WTC11 (cell line): Measurements from ENCODE around the gene CBFA2T2. TPM values are rescaled to one million over a fixed set of nuclear protein-coding genes. Genes with fewer than 3 reads are reported as not detected.

Experiments used
- ATAC-seq: fragments of 200-7000 bp; cut with Tn5 transposase; 2 replicates; pipeline ENCODE4 v1.10.0; 2021; ENCODE audit warnings: mild to moderate bottlenecking, moderate library complexity
- CTCF ChIA-PET: fragments of 300-600 bp; sonication (Branson Sonifier 250); formaldehyde crosslinking; loops from one replicate; lab custom pipeline; 2021; ENCODE audit warnings: antibody characterized with exemption; lab: Charles Lee
- POLR2A ChIA-PET: fragments of 350-600 bp; sonication (Branson Sonifier 250); formaldehyde crosslinking; loops from one replicate; lab custom pipeline; 2021; ENCODE audit warnings: antibody characterized with exemption; lab: Charles Lee
- DNase-seq: peaks from one replicate; pipeline ENCODE4 v3.0.0; 2021; ENCODE audit warnings: low spot score
- H3K27ac Mint-ChIP-seq: 2 replicates; pipeline ENCODE4 v1.8.0; 2021; ENCODE audit warnings: mixed read lengths
- H3K27me3 Mint-ChIP-seq: 2 replicates; pipeline ENCODE4 v1.8.0; 2021; ENCODE audit warnings: low read depth, mild to moderate bottlenecking, moderate library complexity, mixed read lengths
- H3K36me3 Mint-ChIP-seq: 2 replicates; pipeline ENCODE4 v1.8.0; 2021; ENCODE audit warnings: mixed read lengths
- H3K4me1 Mint-ChIP-seq: 2 replicates; pipeline ENCODE4 v1.8.0; 2022; ENCODE audit warnings: mixed read lengths
- H3K4me3 Mint-ChIP-seq: 2 replicates; pipeline ENCODE4 v1.8.0; 2021; ENCODE audit warnings: mild to moderate bottlenecking, moderate library complexity, mixed read lengths
- H3K9me3 Mint-ChIP-seq: 2 replicates; pipeline ENCODE4 v1.8.0; 2021; ENCODE audit warnings: mixed read lengths
- ATF6 ChIP-seq: sonication (generic); formaldehyde crosslinking; IDR thresholded peaks from 2 replicates; pipeline ENCODE4 v1.8.1; 2023; ENCODE audit warnings: mild to moderate bottlenecking, missing genetic modification reagents
- JAZF1 ChIP-seq: fragments of 250-450 bp; sonication (Bioruptor Pico); IDR thresholded peaks from 2 replicates; pipeline ENCODE4 v1.9.0; 2021; ENCODE audit warnings: moderate library complexity, mild to moderate bottlenecking, inconsistent platforms
- KAT7 ChIP-seq: sonication (generic); formaldehyde crosslinking; IDR thresholded peaks from 2 replicates; pipeline ENCODE4 v1.8.1; 2023; ENCODE audit warnings: missing genetic modification reagents, mild to moderate bottlenecking, borderline replicate concordance
- MLX ChIP-seq: sonication (generic); formaldehyde crosslinking; IDR thresholded peaks from 2 replicates; pipeline ENCODE4 v1.8.1; 2023; ENCODE audit warnings: mild to moderate bottlenecking, missing genetic modification reagents, moderate library complexity
- MXD4 ChIP-seq: fragments of 250-450 bp; sonication (Bioruptor Pico); IDR thresholded peaks from 2 replicates; pipeline ENCODE4 v1.8.0; 2021; ENCODE audit warnings: mild to moderate bottlenecking, moderate library complexity, borderline replicate concordance
- NR1H2 ChIP-seq: sonication (generic); formaldehyde crosslinking; IDR thresholded peaks from 2 replicates; pipeline ENCODE4 v1.9.0; 2021; ENCODE audit warnings: mild to moderate bottlenecking, moderate library complexity, missing genetic modification reagents
- OVOL2 ChIP-seq: fragments of 250-450 bp; sonication (Bioruptor Pico); IDR thresholded peaks from 2 replicates; pipeline ENCODE4 v1.9.0; 2021; ENCODE audit warnings: mild to moderate bottlenecking, borderline replicate concordance
- PRDM15 ChIP-seq: sonication (generic); formaldehyde crosslinking; IDR thresholded peaks from 2 replicates; pipeline ENCODE4 v1.8.0; 2022; ENCODE audit warnings: missing genetic modification reagents
- SMAD4 ChIP-seq: sonication (generic); formaldehyde crosslinking; IDR thresholded peaks from 2 replicates; pipeline ENCODE4 v1.8.0; 2022; ENCODE audit warnings: mild to moderate bottlenecking, missing genetic modification reagents
- STAT6 ChIP-seq: sonication (generic); formaldehyde crosslinking; conservative IDR thresholded peaks from 2 replicates; pipeline ENCODE4 v1.8.1; 2023; ENCODE audit warnings: mild to moderate bottlenecking, low read depth, missing genetic modification reagents, moderate library complexity
- ZBTB21 ChIP-seq: sonication (generic); formaldehyde crosslinking; IDR thresholded peaks from 2 replicates; pipeline ENCODE4 v1.8.1; 2023; ENCODE audit warnings: mild to moderate bottlenecking, missing genetic modification reagents, borderline replicate concordance
- ZMAT4 ChIP-seq: fragments of 250-450 bp; sonication (Bioruptor Pico); IDR thresholded peaks from 2 replicates; pipeline ENCODE4 v1.9.0; 2021; ENCODE audit warnings: mild to moderate bottlenecking
- ZNF121 ChIP-seq: sonication (generic); formaldehyde crosslinking; IDR thresholded peaks from 2 replicates; pipeline ENCODE4 v1.8.0; 2023; ENCODE audit warnings: missing genetic modification reagents
- ZNF138 ChIP-seq: sonication (generic); formaldehyde crosslinking; conservative IDR thresholded peaks from 2 replicates; pipeline ENCODE4 v1.8.1; 2022; ENCODE audit warnings: mild to moderate bottlenecking, moderate library complexity, missing genetic modification reagents
- ZNF232 ChIP-seq: sonication (generic); formaldehyde crosslinking; IDR thresholded peaks from 2 replicates; pipeline ENCODE4 v1.8.0; 2022; ENCODE audit warnings: mild to moderate bottlenecking, missing genetic modification reagents
- ZNF396 ChIP-seq: fragments of 250-450 bp; sonication (Bioruptor Pico); IDR thresholded peaks from 2 replicates; pipeline ENCODE4 v1.8.0; 2021; ENCODE audit warnings: mild to moderate bottlenecking, moderate library complexity, borderline replicate concordance
- ZNF423 ChIP-seq: fragments of 250-450 bp; sonication (Bioruptor Pico); IDR thresholded peaks from 2 replicates; pipeline ENCODE4 v2.1.2; 2022; ENCODE audit warnings: mild to moderate bottlenecking, moderate library complexity
- total RNA-seq: library from RNA; stranded (reverse); gene quantifications from 3 replicates; pipeline ENCODE4 v1.2.3, GENCODE V29; 2021

CBFA2T2 gene
- total RNA-seq, 1 experiment from 2014 or later = 22.1 TPM

- TF ChIP-seq ZNF423 = no peak
- TF ChIP-seq ATF6 (CRISPR knock-in tag) = no peak
- no peak for TF ChIP-seq STAT6
- TF ChIP-seq JAZF1 (CRISPR knock-in tag) = no peak
Measured at GRCh38 chr20:33556246-33556645, 66.3 kb downstream of the CBFA2T2 start (continued).

- Mint-ChIP-seq H3K27ac (peak overlapping the region; percentile 61), H3K4me1 (peaks cover 18% of the 10 kb centered on the region), H3K27me3 (peaks cover 5% of the 10 kb centered on the region), H3K9me3 (no peaks in the 10 kb centered on the region), H3K4me3 (no peak overlapping the region), H3K36me3 (peaks cover 4% of the 10 kb centered on the region)
- no peak for ATAC-seq
- CTCF ChIA-PET = interaction anchor here (0.6 to 0.7 kb wide), 2 partner anchors 10 to 16 kb away, joined by 3 read pairs; no protein-coding TSS in a partner anchor
- POLR2A ChIA-PET = interaction anchor here (0.6 kb wide), 1 partner anchor 41 kb away, joined by 4 read pairs; no protein-coding TSS in a partner anchor
- no peak for TF ChIP-seq NR1H2
- TF ChIP-seq ZBTB21 = no peak
- no peak for TF ChIP-seq PRDM15 (CRISPR knock-in tag)
- no peak for TF ChIP-seq ZMAT4 (CRISPR knock-in tag)
- no peak for TF ChIP-seq ATF6 (CRISPR knock-in tag)
- TF ChIP-seq ZNF138 (CRISPR knock-in tag) = no peak
- no peak for TF ChIP-seq OVOL2 (CRISPR knock-in tag)
- TF ChIP-seq MXD4 = no peak
- TF ChIP-seq ZNF232 = no peak
- no peak for TF ChIP-seq ZNF396 (CRISPR knock-in tag)
- TF ChIP-seq SMAD4 (CRISPR knock-in tag) = no peak
- TF ChIP-seq KAT7 = no peak
- TF ChIP-seq ZNF121 (CRISPR knock-in tag) = no peak
- TF ChIP-seq MLX (CRISPR knock-in tag) = no peak
- DNase-seq = no peak
Measured at GRCh38 chr20:33558348-33559144, 68.7 kb downstream of the CBFA2T2 start.
